A204.1 (cell line): ENCODE data around the gene CARD9.
"Not testable (repeated sequence)": the region's sequence is repeated elsewhere in the genome, so short reads cannot be mapped to it uniquely, and the experiment has no call there.

Experiments used
- FAIRE-seq: peaks from 2 replicates; lab custom pipeline; 2012; peaks lifted over from hg19 to GRCh38; lab: Jason Lieb, UNC

Gene CARD9

DNA sequence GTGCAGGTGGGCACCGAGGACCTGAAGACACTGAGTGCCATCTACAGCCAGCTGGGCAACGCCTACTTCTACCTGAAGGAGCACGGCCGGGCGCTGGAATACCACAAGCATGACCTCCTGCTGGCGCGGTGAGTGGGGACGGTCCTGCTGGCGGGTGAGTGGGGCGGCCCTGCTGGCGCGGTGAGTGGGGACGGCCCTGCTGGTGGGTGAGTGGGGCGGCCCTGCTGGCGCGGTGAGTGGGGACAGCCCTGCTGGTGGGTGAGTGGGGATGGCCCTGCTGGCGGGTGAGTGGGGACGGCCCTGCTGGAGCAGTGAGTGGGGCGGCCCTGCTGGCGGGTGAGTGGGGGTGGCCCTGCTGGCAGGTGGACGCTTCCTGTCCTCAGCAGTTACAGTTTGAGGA, 38.9 kb downstream of the CARD9 start:
- no peak for FAIRE-seq

DNA sequence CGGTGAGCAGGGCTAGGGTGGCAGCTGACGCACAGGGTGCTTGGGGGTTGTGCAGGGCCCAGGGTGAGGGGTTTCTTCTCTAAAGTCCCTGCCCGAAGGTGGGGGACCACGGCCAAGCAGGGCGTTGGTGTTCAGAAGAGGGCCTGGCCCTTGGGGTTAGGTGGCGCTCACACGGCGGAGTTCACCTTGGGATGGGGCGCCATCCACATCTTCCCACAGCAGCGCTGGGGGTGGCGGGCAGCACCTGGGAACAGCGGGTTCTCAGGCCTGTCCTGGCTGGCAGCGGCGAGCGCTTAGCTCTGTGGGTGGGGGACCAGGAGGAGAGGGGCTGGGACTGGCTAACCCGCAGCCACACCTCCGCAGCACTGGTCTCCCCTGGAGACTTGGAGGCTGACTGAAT, 40.0 kb downstream of the CARD9 start:
- no peak for FAIRE-seq

DNA sequence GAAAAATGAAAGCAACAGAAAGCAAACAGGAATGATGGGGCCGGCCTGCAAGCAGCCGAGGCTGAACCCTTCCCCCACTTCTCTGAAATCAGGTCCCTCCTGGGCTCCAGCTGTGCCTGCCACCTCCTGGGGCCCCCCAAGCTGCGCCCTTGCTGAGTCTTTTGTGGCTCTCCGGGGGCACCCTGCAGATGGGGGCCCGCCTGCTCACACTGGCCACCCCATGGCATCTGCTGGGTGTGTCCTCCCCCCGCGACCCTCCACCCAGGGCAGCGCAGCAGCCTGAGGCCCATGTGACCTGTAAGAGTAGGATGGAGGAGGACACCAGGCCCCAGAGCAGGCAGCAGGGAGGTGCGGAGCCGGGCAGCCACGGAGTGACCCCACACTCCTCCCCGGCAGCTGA, 40.4 kb downstream of the CARD9 start:
- FAIRE-seq = no peak

DNA sequence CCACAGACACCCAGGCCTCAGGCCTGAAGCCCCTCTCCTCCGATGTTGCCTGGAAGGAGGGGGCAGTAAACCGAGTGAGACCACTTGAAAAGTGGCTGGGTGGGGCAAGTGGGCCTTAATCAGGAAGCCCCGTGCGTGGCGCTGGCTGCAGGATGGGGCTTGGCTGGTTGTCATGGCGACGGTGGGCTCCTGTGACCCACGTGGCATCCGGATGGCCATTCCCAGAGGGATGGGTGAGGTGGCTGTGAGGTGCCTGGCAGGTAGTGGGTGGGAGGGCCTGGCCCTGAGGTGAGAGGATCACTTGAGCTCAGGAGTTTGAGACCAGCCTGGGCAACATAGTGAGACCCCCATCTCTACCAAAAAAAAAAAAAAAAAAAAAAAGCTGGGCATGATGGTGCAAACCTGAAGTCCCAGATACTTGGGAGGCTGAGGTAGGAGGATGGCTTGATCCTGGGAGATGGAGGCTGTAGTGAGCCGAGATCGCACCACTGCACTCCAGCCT, 40.9 kb downstream of the CARD9 start:
- no peak for FAIRE-seq

DNA sequence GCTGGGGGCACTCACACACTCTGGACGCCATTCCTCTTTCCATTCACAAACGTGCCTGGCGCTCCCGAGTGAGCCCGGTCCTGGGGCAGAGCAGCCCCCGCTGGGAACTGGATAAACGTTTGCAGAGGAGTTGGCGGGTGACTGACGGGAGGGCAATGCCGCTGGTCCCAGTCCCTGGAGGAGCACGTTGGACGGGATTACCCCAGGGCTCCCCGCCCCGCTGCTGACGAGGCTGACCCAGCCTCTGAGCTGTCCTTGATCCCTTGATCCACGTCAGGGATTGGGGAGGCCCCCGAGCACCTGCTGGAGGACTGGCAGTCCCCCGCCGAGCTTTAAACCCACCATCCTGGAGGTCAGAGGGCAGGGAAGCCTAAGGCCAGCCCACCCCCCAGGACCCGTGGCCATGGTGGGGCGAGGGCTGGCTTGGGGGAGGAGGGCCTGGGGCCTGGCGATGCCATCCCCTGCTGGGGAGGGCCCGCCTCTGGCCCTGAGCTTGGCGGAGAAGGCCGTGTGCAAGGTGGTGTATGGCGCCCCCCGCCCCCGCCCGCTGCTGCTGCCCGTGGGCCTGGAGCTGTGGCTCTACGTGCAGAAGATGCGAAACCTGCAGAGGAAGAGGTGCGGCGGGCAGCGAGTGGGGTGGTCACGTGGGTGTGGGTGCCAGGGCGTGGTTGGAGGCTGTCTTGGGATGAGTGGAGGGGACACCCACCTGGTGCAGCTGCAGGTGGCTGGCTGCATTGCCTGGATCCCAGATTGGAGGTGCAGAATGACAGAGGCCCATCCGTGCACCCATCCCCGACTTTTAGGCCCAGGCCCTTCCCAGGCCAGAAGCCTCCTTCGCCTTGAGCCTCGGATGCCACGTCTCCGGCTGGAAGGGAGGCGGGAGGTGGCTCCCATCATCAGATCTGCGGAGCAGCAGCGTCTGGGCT, 41.6 kb downstream of the CARD9 start:
- FAIRE-seq = no peak

DNA sequence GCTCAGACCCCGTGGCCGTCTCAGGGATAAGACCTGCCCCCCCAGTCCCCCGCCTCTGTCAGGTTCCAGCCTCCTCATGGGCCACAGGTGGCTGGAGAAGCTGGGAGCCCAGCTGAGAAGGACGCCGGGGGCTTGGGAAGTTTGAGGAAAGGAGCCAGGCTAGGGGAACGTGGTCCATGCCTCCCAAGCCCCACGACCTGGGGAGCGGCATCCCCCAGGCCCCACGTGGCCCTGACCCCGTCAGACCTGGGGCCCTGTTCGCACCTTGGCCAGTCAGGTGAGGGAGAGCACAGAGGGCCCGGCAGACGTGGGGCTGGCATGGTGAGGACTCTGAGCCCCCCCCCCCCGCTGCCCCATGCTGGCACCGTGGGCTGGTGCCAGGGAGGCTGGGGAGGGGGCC, 42.4 kb downstream of the CARD9 start:
- FAIRE-seq = no peak

DNA sequence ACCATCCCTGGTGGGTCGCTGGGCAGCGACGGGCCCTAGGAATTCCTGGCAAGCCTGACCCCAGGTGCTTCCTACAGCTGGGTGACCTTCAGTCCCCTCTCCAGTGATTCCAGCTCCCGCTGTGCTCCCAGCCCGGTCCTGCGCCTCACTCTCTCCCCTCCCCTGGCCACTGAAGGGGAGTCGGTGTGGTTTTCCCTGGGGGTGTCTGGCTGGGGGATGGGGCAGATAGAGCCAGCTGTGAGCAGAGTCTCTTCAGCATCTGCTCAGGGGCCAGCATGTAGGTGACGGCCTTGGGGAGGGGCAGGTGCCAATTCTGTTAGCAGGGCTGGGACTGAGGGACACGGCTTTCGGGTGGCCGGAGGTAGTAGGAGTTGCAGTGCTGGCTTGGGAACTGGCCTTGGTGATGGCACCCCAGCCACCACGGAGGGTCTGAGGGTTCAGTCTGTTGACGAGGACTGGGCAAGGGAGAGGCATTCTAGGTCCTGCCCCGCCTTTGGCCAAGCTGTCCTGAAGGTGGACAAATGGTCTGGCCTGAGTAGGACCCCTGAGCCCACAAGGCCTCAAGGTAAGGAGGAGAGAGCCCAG, 43.0 kb downstream of the CARD9 start:
- FAIRE-seq = no peak

DNA sequence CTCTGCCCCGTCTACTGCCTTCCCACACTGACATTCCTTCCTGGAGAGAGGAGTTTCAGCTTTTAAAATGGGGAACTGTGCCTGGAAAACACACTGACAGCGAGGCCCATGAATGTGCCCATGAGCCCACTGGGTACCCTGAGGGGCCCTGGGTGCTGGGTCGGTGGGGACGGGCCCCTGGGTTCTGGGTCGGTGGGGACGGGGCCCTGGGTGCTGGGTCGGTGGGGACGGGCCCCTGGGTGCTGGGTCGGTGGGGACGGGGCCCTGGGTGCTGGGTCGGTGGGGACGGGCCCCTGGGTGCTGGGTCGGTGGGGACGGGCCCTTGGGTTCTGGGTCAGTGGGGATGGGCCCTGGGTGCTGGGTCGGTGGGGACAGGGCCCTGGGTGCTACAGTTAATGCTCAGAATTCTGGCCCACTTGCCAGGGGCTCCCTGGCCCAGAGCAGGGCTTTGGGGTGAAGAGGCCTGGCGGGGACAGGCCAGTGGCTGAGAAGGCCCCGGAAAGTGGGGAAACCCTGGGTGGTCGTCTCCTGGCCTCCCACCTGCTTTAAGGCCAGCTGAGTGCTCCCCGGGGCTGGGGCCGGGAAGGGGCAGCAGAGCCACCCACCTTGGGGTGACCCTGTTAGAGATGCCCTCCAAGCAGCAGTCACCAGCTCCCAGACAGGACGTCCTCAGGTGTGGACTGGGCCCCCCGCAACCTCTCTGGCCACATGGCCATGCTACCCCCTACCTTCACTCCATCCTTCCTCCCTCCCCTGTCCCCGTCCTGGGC, 43.6 kb downstream of the CARD9 start:
- no peak for FAIRE-seq

DNA sequence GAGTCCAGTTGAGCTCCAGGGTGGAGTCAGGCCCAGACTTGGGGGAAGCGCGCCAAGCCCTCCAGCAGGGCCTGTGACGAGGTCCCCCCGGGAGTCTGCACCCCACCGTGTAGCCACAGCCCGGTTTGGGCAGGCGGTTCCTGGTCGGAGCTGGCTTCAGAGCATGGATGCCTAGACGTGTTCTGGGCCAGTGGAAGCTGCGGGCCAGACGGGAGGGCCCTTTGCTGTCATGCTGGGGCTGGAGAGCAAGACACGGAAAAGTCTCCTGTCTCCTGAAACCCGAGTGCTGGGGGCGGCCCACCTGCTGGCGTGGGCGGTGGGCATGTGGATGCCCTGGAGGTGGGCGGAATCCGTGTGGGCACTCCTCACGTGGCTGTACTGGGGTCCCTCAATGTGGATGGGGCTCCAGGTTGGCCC, 44.2 kb downstream of the CARD9 start:
- FAIRE-seq = no peak

DNA sequence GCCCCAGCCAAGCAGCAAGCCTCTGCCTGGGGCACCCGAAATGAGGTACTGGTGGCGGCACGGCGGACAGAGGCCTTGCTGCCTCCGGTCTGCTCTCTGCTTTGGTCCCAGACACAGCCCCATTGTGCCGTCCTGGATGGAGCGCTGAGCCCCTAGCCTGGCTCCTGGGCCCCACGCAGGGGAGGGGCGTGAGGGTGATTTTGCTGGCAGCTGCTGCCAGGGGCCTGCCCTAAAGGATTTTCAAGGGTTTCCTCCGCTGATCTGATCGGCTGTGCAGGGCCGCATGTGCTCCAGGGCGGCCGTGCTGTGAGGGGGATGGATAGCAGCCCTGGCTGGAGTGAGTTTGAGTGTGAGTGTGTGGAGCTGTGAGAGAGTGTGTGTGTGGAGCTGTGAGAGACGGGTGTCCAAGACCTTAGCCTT, 44.8 kb downstream of the CARD9 start:
- no peak for FAIRE-seq

DNA sequence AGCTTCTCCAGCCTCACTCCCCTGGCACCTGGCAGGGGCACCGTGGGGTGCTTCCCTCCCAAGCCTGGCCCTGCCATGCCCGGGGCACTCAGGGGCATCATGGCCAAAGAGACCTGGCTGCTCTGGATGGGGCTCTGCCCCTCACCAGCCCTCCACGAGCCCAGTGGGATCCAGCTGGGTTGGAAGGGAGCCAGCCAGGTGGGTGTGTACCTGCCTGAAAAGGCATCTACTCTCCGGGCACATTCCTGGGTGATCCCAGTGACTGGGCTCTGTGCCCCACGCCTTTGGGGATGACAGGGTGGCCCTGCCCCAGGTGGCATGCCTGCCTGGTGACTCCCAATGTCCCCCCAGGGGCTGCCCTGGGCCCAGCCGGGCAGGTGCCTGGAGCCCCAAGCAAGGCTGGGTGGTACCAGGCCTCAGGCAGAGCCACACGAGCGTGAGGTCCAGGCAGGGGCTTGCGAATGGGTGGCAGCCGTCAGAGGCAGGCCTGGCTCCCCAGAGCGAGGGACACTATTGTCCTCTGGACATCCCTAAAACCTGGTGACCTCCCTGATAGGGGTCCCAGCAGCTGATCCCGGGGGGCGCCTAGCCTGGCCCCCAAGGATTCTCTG, 45.4 kb downstream of the CARD9 start:
- no peak for FAIRE-seq

DNA sequence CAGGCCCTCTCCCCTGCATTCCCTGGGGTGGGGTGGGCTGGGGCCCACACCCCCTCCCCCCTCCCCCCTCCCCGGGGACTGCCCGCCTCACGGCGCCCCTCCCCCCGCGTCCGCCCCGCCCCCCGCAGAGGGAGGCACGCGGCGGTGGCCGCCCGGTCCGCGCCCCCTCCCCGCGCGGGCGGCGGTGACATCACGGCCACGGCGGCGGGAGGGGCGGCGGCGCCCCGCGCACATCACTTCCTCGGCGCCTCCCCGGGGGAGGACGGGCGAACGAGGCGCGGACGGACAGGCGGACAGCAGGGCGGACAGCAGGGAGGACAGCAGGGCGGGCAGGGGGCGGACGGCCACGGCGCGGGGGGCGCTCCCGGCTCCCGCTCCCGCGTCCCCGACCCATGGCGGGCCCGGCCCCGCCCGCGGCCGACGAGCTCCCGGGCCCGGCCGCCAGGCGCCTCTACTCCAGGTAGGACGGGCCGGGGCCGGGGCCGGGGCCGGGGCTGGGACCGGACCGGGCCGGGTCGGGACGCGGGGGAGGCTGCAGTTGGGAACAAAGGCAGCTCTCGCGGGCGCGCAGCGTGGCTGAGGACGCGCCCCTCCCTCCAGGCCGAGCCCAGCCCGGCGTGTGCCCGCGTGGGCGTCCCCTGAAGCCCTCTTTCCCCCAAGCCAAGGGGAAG, 46.0 kb downstream of the CARD9 start, which contains the start of gene GPSM1:
GPSM1 (plus strand) TSS at position 236 of the 671 bp plus-strand sequence; CDS start at position 393, 157 bp downstream.
- no peak for FAIRE-seq

DNA sequence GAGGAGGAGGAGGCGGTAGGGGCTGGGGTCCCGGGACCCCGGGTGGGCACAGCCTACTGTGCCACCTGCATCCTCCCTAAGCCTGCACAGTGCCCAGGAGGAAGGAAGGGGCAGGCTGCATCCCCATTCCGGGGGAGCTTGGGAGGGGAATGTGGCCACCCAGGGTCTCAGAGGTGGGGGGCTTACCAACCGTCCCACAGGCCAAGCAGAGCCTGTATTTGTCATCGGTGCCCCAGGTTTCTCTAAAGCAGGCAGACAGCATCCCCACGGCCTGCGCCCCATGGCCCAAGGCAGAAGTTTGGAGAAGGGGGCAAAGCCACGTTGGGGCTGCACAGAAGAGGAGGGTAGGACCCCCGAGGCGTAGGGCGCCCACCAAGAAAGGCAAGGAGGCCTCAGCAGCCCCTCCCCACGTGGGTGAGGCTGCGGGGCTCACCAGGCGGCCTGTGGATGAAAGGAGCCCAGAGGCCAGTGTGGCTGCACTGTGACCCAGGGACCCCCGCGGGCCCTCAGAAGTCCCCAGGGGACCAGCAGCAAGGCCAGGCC, 46.6 kb downstream of the CARD9 start:
- no peak for FAIRE-seq

DNA sequence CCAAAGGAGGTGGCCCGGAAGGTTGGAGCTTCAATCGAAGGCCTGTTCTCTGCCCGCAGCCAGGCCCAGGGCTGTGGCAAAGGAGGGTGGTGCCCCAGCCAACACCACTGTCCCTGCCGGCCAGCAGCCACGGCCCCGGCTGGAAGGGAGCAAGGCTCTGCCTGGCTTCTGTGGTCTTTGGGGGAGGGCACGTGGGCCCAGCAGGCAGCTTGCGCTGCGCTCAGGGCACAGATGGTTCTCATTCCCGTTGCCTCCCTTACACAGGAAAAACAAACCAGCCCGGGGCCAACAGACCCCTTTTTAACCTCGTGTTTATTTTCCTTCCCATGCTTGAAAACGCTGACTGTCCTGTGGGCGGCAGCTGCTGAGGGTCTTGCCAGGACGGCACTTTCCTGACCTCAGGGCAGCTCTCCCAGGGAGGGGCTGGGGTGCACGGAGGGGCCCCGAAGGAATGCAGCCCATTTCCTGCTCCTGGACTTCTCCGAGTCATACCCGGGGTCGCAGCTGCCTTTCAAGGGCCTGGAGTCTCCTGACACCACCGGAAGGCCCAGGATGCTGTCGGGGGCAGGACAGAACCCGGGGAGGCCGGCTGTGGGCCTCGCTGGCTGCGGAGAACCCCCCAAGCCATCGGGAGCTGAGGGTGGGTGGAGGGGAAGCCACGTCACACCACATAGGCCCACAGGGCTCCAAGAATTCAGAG, 47.3 kb downstream of the CARD9 start:
- FAIRE-seq = no peak

DNA sequence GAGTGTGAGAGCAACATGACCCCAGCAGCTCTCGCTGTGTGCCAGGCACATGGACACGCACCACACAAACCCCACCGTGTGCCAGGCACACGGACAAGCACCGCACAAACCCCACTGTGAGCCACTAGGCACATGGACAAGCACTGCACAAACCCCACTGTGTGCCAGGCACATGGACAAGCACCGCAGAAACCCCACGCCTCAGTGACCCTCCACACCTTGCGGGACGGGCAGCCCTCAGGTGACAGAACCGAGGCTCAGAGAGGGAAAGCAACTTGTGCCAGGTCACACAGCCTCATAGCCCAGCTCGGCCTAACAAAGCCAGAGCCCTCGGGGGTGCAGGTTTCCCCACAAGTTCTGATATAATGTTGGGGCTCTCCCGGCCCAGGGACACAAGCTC, 48.1 kb downstream of the CARD9 start:
- FAIRE-seq = no peak

DNA sequence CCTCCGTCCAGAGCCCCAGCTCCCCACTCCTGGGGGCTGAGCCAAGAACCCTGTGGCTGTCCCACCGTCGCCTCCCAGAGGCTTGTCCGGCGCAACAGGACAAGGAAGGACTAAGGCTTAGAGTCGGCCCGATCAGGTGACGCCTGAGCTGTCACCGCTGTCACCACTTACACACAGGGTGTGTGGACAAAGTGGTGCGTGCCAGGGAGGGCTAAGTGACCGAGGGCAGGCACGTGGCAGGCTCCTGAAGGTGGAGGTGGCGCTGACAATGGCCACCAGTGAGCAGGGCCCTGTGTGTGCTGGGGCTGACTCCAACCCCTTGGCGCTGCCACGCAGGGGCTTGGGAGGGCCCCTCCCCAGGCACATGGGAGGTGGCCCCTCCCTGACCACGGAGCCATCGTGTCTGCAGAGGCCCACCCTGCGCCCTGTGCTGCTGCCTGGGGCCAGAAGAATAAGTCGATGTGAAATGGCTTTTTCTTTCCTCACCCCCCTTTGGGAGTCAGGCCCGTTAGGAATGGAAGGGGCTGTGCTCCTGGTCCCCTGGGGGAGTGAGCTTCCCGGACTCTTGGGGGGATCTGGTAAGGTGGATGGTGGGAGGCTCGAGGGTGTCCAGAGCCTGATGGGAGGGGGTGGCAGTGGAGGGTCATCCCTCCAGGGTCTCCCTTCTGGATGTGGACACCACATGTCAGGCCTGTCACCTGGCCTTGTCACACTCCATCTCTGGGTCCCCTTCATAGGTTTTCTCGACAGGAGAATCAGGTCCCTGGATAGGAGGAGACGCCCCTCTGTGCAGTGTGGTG, 48.8 kb downstream of the CARD9 start:
- no peak for FAIRE-seq

DNA sequence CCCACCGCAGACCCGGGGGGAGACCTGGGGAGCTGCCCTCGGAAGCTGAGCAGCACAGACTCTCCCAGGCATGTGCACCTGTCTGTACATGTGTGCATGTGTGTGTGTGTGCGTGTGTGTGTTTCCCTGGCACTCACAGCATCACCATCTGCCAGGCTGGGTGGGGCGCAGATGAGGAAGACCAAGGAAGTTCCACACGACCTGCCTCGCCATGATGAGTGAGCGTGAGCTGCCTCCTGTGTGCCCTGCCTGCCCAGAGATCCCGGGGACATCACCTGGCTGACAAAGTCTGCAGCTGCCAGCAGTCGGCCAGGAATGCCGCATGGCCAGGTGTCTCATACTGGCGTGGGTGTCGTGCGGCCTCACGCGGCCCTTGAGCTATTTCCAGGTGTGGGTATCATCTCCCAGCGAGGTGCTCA, 50.1 kb downstream of the CARD9 start:
- FAIRE-seq = no peak

DNA sequence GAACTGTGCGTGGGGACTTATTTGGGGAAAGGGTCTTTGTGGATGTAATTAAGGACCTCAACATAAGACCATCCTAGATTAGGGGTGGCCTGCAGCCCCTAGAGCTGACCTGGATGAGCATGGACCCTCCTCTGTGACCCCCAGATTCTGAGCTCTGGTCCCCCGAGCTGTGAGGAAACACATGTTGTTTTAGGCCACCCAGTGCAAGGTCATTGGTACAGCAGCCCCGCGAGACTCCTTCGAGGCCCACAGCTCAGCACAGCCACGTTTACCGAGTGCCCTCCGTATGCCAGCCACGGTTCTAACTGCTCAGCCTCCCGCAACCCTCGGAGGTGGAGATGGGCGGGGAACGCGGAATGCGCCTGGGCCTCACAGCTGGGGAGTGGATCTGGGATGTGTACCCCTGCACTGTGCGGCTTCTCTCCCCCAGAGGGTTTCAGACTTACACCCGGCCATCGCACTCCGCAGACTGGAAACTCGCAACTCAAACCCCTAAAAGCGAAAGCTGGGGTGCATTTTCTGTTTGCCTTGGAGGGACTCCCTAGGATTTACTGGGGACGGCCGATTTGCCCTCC, 50.6 kb downstream of the CARD9 start:
- no peak for FAIRE-seq

DNA sequence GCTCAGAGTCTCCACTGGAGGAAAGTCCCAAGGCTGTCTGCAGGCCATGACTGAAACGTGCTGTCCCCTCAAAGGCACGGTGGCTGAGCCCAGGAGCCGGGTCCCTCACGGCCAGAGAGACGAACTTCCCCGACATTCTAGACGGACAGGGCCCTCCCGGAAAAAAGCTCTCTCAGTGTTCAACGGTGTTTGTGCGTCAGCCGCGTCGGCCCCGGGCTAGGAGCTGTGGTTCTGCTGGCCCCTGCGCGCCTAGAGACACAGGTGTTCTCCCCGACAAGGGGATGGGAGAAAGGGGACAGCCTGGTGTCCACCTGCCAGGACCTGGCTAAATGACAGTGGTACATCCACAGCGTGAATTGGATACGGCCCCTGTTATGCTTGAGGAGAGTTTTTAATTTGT, 51.9 kb downstream of the CARD9 start:
- no peak for FAIRE-seq

DNA sequence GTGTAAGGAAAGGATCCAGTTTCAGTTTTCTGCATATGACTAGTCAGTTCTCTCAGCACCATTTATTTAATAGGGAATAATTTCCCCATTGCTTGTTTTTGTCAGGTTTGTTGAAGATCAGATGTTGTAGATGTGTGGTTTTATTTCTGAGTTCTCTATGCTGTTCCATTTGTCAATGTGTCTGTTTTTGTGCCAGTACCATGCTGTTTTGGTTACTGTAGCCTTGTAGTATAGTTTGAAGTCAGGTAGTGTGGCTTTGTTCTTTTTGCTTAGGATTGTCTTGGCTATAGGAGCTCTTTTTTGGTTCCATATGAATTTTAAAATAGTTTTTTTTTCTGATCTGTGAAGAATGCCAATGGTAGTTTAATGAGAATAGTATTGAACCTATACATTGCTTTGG, 52.5 kb downstream of the CARD9 start:
- not testable (repeated sequence) for FAIRE-seq
